CD14-positive monocyte (primary cell): Measurements from ENCODE around the gene OR2V2. TPM values are rescaled to one million over a fixed set of nuclear protein-coding genes. Genes with fewer than 3 reads are reported as not detected.
"Not testable (repeated sequence)": the region's sequence is repeated elsewhere in the genome, so short reads cannot be mapped to it uniquely, and the experiment has no call there.

Source experiments
- DNase-seq, 3 donors: peaks; one replicate each; pipeline ENCODE4 v3.0.0-alpha.2; 2011 to 2022
- H2AFZ ChIP-seq: 2 replicates; pipeline ENCODE4 v1.6.0; 2012; ENCODE audit warnings: mild to moderate bottlenecking, low read depth, low read length, inconsistent platforms; ENCODE audit not compliant: insufficient read depth, poor library complexity, severe bottlenecking
- H3K27ac ChIP-seq, 2 donors: 1 replicate in 1 of 2; 2 replicates in 1 of 2; pipeline ENCODE4 v1.5.1; 2012 to 2013; ENCODE audit warnings: low read length in 2 of 2, control low read depth in 1 of 2, inconsistent platforms in 1 of 2, low read depth in 1 of 2, mild to moderate bottlenecking in 1 of 2
- H3K27me3 ChIP-seq, 2 donors: one replicate each; pipeline versions ENCODE4 v1.6.0 to v1.6.1; 2011 to 2013; ENCODE audit warnings: low read length in 2 of 2; ENCODE audit not compliant: control insufficient read depth in 2 of 2, insufficient read depth in 2 of 2
- H3K36me3 ChIP-seq, 2 donors: replicated peaks in 1 of 2; 1 replicate in 1 of 2; 2 replicates in 1 of 2; pipeline versions ENCODE4 v1.5.1 to v1.6.1; 2012 to 2013; ENCODE audit warnings: low read length in 2 of 2, control low read depth in 1 of 2, inconsistent platforms in 1 of 2, mild to moderate bottlenecking in 1 of 2; ENCODE audit not compliant: insufficient read depth in 2 of 2, control insufficient read depth in 1 of 2
- H3K4me1 ChIP-seq, 2 donors: 1 replicate in 1 of 2; 2 replicates in 1 of 2; pipeline versions ENCODE4 v1.5.1 to v1.6.1; 2012 to 2013; ENCODE audit warnings: low read length in 2 of 2, control low read depth in 1 of 2, inconsistent platforms in 1 of 2, mild to moderate bottlenecking in 1 of 2, moderate library complexity in 1 of 2; ENCODE audit not compliant: insufficient read depth in 2 of 2, control insufficient read depth in 1 of 2
- H3K4me2 ChIP-seq: replicated peaks from 2 replicates; pipeline ENCODE3; 2012; ENCODE audit warnings: low read length, moderate library complexity, mild to moderate bottlenecking; ENCODE audit not compliant: poor library complexity, severe bottlenecking; ENCODE audit errors: extremely low read depth
- H3K4me3 ChIP-seq, 3 experiments: fragments of 200-600 bp in 1 of 3; sonication (generic) in 1 of 3; replicated peaks in 1 of 3; 1 replicate in 2 of 3; 2 replicates in 1 of 3; pipeline ENCODE4 v1.5.1; 2011 to 2013; ENCODE audit warnings: low read length in 3 of 3, mild to moderate bottlenecking in 3 of 3, control low read depth in 2 of 3, low read depth in 2 of 3, inconsistent platforms in 1 of 3, moderate library complexity in 1 of 3
- H3K79me2 ChIP-seq: 2 replicates; pipeline ENCODE4 v1.6.0; 2012; ENCODE audit warnings: mild to moderate bottlenecking, control low read depth, inconsistent platforms, low read length, moderate library complexity; ENCODE audit not compliant: insufficient read depth
- H3K9ac ChIP-seq: 2 replicates; pipeline ENCODE4 v1.6.0; 2017; ENCODE audit warnings: low read length, mild to moderate bottlenecking; ENCODE audit not compliant: insufficient read depth, poor library complexity, severe bottlenecking
- H3K9me3 ChIP-seq, 2 donors: replicated peaks in 1 of 2; 1 replicate in 1 of 2; 2 replicates in 1 of 2; pipeline versions ENCODE4 v1.5.1 to v1.6.1; 2012 to 2013; ENCODE audit warnings: low read length in 2 of 2, control low read depth in 1 of 2; ENCODE audit not compliant: control insufficient read depth in 1 of 2, insufficient read depth in 1 of 2
- H4K20me1 ChIP-seq: 2 replicates; pipeline ENCODE4 v1.6.0; 2012; ENCODE audit warnings: mild to moderate bottlenecking, low read length, control low read depth, moderate library complexity; ENCODE audit not compliant: insufficient read depth
- H3K27ac Mint-ChIP-seq, 7 donors: one replicate each; pipeline ENCODE4 v1.8.0; 2020; ENCODE audit warnings: mild to moderate bottlenecking in 7 of 7, mixed read lengths in 7 of 7, moderate library complexity in 6 of 7, inconsistent platforms in 2 of 7
- H3K27me3 Mint-ChIP-seq, 3 donors: one replicate each; pipeline ENCODE4 v1.8.0; 2021 to 2022; ENCODE audit warnings: low read depth in 3 of 3, mild to moderate bottlenecking in 3 of 3, mixed read lengths in 3 of 3, moderate library complexity in 3 of 3, inconsistent platforms in 1 of 3
- H3K36me3 Mint-ChIP-seq, 2 donors: one replicate each; pipeline ENCODE4 v1.8.0; 2020; ENCODE audit warnings: mixed read lengths in 2 of 2, inconsistent platforms in 1 of 2, mild to moderate bottlenecking in 1 of 2
- H3K4me1 Mint-ChIP-seq: one replicate; pipeline ENCODE4 v1.8.0; 2020; ENCODE audit warnings: mild to moderate bottlenecking, mixed read lengths
- H3K4me3 Mint-ChIP-seq, 2 donors: one replicate each; pipeline ENCODE4 v1.8.0; 2020; ENCODE audit warnings: mild to moderate bottlenecking in 2 of 2, mixed read lengths in 2 of 2, moderate library complexity in 1 of 2
- H3K9me3 Mint-ChIP-seq, 7 donors: one replicate each; pipeline ENCODE4 v1.8.0; 2020 to 2022; ENCODE audit warnings: mixed read lengths in 7 of 7, mild to moderate bottlenecking in 6 of 7, moderate library complexity in 6 of 7, inconsistent platforms in 2 of 7
- WGBS: methylation state at CpG from one replicate; pipeline ENCODE4 v1.1.5; 2013; ENCODE audit warnings: missing lambda C conversion rate; ENCODE audit not compliant: insufficient coverage; 5-methylcytosine and 5-hydroxymethylcytosine counted together
- intact Hi-C, 2 donors: fragments of 100-400 bp; cut with micrococcal nuclease; formaldehyde crosslinking; loops; one replicate each; pipeline versions ENCODE4 v1.15.0 to v1.15.1; 2023
- polyA minus RNA-seq: library from RNA; depleted of rRNA, polyadenylated mRNA; stranded (reverse); fragments of >200 nt; gene quantifications from 2 replicates; pipeline ENCODE4 v1.2.3, GENCODE V29; 2012
- polyA plus RNA-seq, 3 donors: library from polyadenylated mRNA; depleted of rRNA in 1 of 3; unstranded in 2 of 3; stranded (reverse) in 1 of 3; fragments of 300-500 nt in 2 of 3; fragments of >200 nt in 1 of 3; fragmentation: Illumina TruSeq in 2 of 3; gene quantifications; 1 replicate in 2 of 3; 2 replicates in 1 of 3; pipeline ENCODE4 v1.2.3, GENCODE V29; 2012 to 2021
- total RNA-seq, 12 experiments: library from RNA in 1 of 12; stranded (reverse) in 1 of 12; fragments of 120-200 nt in 1 of 12; gene quantifications; one replicate each; pipeline ENCODE4 v1.2.4 and lab custom pipeline; 2013 to 2026; ENCODE audit warnings: mixed read lengths in 6 of 12, inconsistent platforms in 1 of 12

OR2V2 gene, protein sequence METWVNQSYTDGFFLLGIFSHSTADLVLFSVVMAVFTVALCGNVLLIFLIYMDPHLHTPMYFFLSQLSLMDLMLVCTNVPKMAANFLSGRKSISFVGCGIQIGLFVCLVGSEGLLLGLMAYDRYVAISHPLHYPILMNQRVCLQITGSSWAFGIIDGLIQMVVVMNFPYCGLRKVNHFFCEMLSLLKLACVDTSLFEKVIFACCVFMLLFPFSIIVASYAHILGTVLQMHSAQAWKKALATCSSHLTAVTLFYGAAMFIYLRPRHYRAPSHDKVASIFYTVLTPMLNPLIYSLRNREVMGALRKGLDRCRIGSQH
- total RNA-seq (2013), result not detected
- not detected for polyA plus RNA-seq
- polyA minus RNA-seq, result under 0.01 TPM in 1 of 2 replicates, not detected in the other
- 0 to 1.2 (median 0) reads per million in 11 experiments for total RNA-seq (lab: John Stamatoyannopoulos, UW)

DNA sequence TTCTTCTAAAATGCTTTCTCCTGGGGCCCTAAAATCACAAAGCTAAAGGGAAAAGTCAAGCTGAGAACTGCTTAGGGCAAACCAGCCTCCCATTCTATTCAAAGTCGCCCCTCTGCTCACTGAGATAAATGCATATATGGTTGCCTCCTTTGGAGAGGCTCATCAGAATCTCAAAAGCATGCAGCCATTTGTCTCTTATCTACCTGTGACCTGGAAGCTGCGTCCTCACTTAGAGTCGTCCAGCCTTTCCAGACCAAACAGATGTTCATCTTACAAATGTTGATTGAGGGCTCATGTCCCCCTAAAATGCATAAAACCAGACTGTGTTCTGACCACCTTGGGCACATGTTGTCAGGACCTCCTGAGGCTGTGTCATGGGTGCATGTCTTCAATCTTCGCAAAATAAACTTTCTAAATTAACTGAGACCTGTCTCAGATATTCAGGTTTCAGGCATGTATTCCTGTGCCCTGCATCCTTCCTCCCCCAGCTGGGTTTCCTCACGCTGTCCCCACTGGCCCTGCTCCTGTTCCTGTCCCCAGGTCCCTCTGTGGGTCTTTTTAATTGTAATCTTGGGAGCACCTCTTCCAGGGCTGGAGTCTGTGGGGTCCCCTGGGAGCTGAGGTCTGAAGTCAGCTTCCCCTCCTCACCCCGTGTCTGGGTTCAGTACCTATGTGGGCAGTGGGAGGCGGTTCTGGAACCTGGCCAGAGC, at the start of gene OR2V2:
TSS of gene OR2V2 (plus strand) at position 660 of the 710 bp plus-strand sequence. CDS start 7,357 bp downstream, outside the sequence.
- H3K79me2 ChIP-seq, H3K4me1 ChIP-seq, H3K27me3 ChIP-seq, H3K4me2 ChIP-seq, H3K9me3 ChIP-seq, DNase-seq, H3K36me3 Mint-ChIP-seq, H2AFZ ChIP-seq, H3K4me3 ChIP-seq, H3K4me1 Mint-ChIP-seq, H4K20me1 ChIP-seq, H3K27ac ChIP-seq, intact Hi-C loops, H3K4me3 Mint-ChIP-seq, H3K36me3 ChIP-seq, H3K9ac ChIP-seq: not testable (repeated sequence)
- Mint-ChIP-seq H3K27ac (peak within 1 kb of the TSS in 2 of 7 donors; percentile 37 to 40), H3K9me3 (peaks cover 2 to 24% (median 4%) of the 10 kb centered on the region in 7 donors), H3K27me3 (peaks cover 10 to 19% (median 15%) of the 10 kb centered on the region in 3 donors)
- 43% methylated on average over 4 of the region's 7 CpGs for WGBS

DNA sequence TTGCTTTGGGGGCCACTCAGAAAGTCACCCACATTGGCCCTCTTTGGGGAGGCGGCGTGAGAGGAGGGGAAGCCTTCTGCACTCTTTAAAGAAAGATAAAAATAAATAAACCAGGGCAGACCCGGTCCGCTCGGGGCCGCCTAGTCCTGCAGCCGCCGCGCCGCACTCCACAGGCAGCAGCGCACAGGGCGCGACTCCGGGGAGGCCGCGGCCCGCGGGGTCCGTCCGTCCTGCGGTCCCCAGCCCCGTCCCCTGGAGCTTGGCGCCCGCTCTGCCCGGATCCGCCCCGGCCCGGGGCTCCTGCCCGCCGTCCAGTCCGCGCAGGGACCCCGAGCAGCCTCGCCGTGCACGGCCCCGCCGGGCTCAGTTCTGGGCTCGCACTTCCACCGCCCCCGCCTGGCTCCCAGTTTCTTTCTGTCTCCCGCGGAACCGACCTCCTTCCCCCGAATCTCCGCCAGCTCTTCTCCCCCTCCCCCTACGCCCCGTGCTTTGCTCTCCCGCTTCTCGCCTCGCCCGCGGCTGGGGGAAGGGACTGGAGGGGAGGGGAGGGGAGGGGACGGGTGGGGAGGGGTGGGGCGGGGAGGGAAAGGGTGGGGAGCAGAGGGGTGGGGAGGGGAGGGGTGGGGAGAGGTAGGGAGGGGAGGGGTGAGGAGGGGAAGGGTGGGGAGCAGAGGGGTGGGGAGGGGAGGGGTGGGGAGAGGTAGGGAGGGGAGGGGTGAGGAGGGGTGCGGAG, 49.5 kb upstream of the OR2V2 start:
- DNase-seq, H3K27ac ChIP-seq, H3K4me3 Mint-ChIP-seq, H4K20me1 ChIP-seq, H3K36me3 ChIP-seq, H3K79me2 ChIP-seq, H2AFZ ChIP-seq, H3K27ac Mint-ChIP-seq, H3K9ac ChIP-seq, H3K4me2 ChIP-seq, H3K4me1 ChIP-seq, H3K36me3 Mint-ChIP-seq, intact Hi-C loops, H3K4me3 ChIP-seq, H3K4me1 Mint-ChIP-seq: not testable (repeated sequence)
- Histone ChIP-seq H3K9me3 (peaks cover 0 to 14% of the 10 kb centered on the region in 2 donors), H3K27me3 (peaks cover 18% of the 10 kb centered on the region in 2 donors)
- H3K9me3 Mint-ChIP-seq, result peaks cover 0 to 20% (median 13%) of the 10 kb centered on the region in 7 donors
- peaks cover 26 to 43% (median 28%) of the 10 kb centered on the region in 3 donors for H3K27me3 Mint-ChIP-seq
- WGBS, result no CpG with 5 or more reads among the region's 56 CpGs
